Natural killer cell (primary cell): ENCODE results near the gene RPAP2. TPM values are rescaled to one million over a fixed set of nuclear protein-coding genes. Genes with fewer than 3 reads are reported as not detected.

Experiments used
- ATAC-seq, 3 donors: fragments of 150-1000 bp in 2 of 3; fragments of 200-7000 bp in 1 of 3; cut with Tn5 transposase; 1 replicate in 1 of 3; 2 replicates in 2 of 3; pipeline ENCODE4 v1.10.0; 2021; ENCODE audit warnings: mild to moderate bottlenecking in 2 of 3, moderate library complexity in 2 of 3
- DNase-seq, 2 donors: peaks; one replicate each; pipeline versions ENCODE4 v3.0.0 to v3.0.0-alpha.2; 2013 to 2021; ENCODE audit warnings: mixed read lengths in 1 of 2
- H3K27ac ChIP-seq: one replicate; pipeline ENCODE4 v1.5.1; 2013; ENCODE audit warnings: mild to moderate bottlenecking, low read length
- H3K27me3 ChIP-seq: one replicate; pipeline ENCODE4 v1.6.1; 2013; ENCODE audit warnings: low read length; ENCODE audit not compliant: control insufficient read depth, insufficient read depth
- H3K36me3 ChIP-seq: one replicate; pipeline ENCODE4 v1.6.1; 2013; ENCODE audit warnings: low read length; ENCODE audit not compliant: control insufficient read depth, insufficient read depth
- H3K4me1 ChIP-seq: one replicate; pipeline ENCODE4 v1.6.1; 2013; ENCODE audit warnings: low read length; ENCODE audit not compliant: control insufficient read depth, insufficient read depth
- H3K4me3 ChIP-seq: one replicate; pipeline ENCODE4 v1.5.1; 2013; ENCODE audit warnings: low read length
- H3K9me3 ChIP-seq: one replicate; pipeline ENCODE4 v1.6.1; 2013; ENCODE audit warnings: low read length; ENCODE audit not compliant: control insufficient read depth, insufficient read depth
- H3K27ac Mint-ChIP-seq, 2 donors: one replicate each; pipeline ENCODE4 v1.8.0; 2022; ENCODE audit warnings: mild to moderate bottlenecking in 2 of 2, mixed read lengths in 2 of 2, moderate library complexity in 1 of 2
- H3K27me3 Mint-ChIP-seq, 2 donors: one replicate each; pipeline ENCODE4 v1.8.0; 2022; ENCODE audit warnings: low read depth in 2 of 2, mixed read lengths in 2 of 2
- H3K36me3 Mint-ChIP-seq: one replicate; pipeline ENCODE4 v1.8.0; 2022; ENCODE audit warnings: mixed read lengths
- H3K4me1 Mint-ChIP-seq, 2 donors: one replicate each; pipeline ENCODE4 v1.8.0; 2022; ENCODE audit warnings: mixed read lengths in 2 of 2
- H3K4me3 Mint-ChIP-seq: one replicate; pipeline ENCODE4 v1.8.0; 2022; ENCODE audit warnings: mild to moderate bottlenecking, moderate library complexity, mixed read lengths
- H3K9me3 Mint-ChIP-seq, 2 donors: one replicate each; pipeline ENCODE4 v1.8.0; 2022; ENCODE audit warnings: mixed read lengths in 2 of 2
- CTCF ChIP-seq: fragments of 200-600 bp; IDR thresholded peaks from one replicate; pipeline ENCODE4 v1.8.0; 2022; ENCODE audit warnings: antibody characterized with exemption
- WGBS: methylation state at CpG from one replicate; pipeline ENCODE4 v1.1.7; 2013; ENCODE audit warnings: missing lambda C conversion rate; ENCODE audit not compliant: insufficient coverage; 5-methylcytosine and 5-hydroxymethylcytosine counted together
- intact Hi-C: fragments of 100-400 bp; cut with micrococcal nuclease; formaldehyde crosslinking; loops from one replicate; pipeline ENCODE4 v1.14.2; 2022
- total RNA-seq, 4 donors: library from RNA; stranded (reverse); fragments of 120-200 nt in 1 of 4; gene quantifications; one replicate each; pipeline versions ENCODE4 v1.2.3 to v1.2.4, GENCODE V29; 2013 to 2022

The RPAP2 gene
- total RNA-seq, 3 donors from 2014 or later (not counting 1 experiment from before 2014, with no cell fraction given): 39.4 to 45.7 (median 39.8) TPM

- Histone ChIP-seq H3K36me3 (peaks cover 23% of the 10 kb centered on the region), H3K9me3 (no peaks in the 10 kb centered on the region), H3K27me3 (no peaks in the 10 kb centered on the region), H3K27ac (no peak overlapping the region), H3K4me3 (no peak overlapping the region), H3K4me1 (no peaks in the 10 kb centered on the region)
- ATAC-seq (no peak), DNase-seq (no peak)
- Mint-ChIP-seq H3K27ac (peak overlapping the region in 1 of 2 donors; percentile 4), H3K36me3 (peaks cover 12% of the 10 kb centered on the region), H3K27me3 (no peaks in the 10 kb centered on the region), H3K9me3 (no peaks in the 10 kb centered on the region), H3K4me1 (no peaks in the 10 kb centered on the region), H3K4me3 (no peak overlapping the region)
- intact Hi-C loops: no loop called here
- TF ChIP-seq CTCF: no peak
- 96% methylated on average over 1 of the region's 1 CpG for WGBS
These were observed 43.5 kb downstream of the RPAP2 start for GRCh38 chr1:92342401-92342800.

DNA sequence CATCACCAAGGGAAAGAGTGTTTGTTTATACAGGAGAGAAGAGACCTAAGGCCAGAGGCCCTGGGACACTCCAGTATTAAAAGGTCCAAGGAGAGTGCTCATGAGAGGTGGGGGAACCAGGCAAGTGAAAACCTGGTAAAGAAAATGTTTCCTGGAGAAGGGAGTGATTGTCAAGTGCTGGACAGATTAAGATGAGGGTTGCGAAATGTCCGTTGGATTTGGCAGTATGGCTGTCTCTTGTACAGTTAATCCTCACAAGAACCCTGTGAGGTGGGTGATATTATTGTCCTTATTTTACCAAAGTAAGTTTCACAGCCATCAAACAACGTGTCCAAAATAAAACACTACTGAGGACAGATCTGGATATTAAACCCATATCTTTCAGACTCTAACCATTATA, 44.2 kb downstream of the RPAP2 start:
- Mint-ChIP-seq H3K36me3 (peaks cover 12% of the 10 kb centered on the region), H3K4me3 (no peak overlapping the region), H3K9me3 (no peaks in the 10 kb centered on the region), H3K27me3 (no peaks in the 10 kb centered on the region), H3K4me1 (no peaks in the 10 kb centered on the region), H3K27ac (no peak overlapping the region)
- DNase-seq (no peak), ATAC-seq (no peak)
- Histone ChIP-seq H3K36me3 (peaks cover 23% of the 10 kb centered on the region), H3K27me3 (no peaks in the 10 kb centered on the region), H3K4me3 (no peak overlapping the region), H3K4me1 (no peaks in the 10 kb centered on the region), H3K27ac (no peak overlapping the region), H3K9me3 (no peaks in the 10 kb centered on the region)
- intact Hi-C loops: no loop called here
- TF ChIP-seq CTCF: no peak
- 93% methylated on average over 3 of the region's 3 CpGs for WGBS

GRCh38 chr1:92346866-92347640, 48.2 kb downstream of the RPAP2 start:
- no peak for DNase-seq
- Mint-ChIP-seq H3K9me3 (no peaks in the 10 kb centered on the region), H3K36me3 (peaks cover 10% of the 10 kb centered on the region), H3K4me3 (no peak overlapping the region), H3K4me1 (no peaks in the 10 kb centered on the region), H3K27ac (no peak overlapping the region), H3K27me3 (no peaks in the 10 kb centered on the region)
- 40% methylated on average over 1 of the region's 1 CpG for WGBS
- intact Hi-C loops: no loop called here
- H3K4me3 ChIP-seq: no peak overlapping the region
- no peaks in the 10 kb centered on the region for H3K4me1 ChIP-seq
- no peaks in the 10 kb centered on the region for H3K9me3 ChIP-seq
- no peak for TF ChIP-seq CTCF
- ATAC-seq: no peak
- no peak overlapping the region for H3K27ac ChIP-seq
- peaks cover 20% of the 10 kb centered on the region for H3K36me3 ChIP-seq
- no peaks in the 10 kb centered on the region for H3K27me3 ChIP-seq

DNA sequence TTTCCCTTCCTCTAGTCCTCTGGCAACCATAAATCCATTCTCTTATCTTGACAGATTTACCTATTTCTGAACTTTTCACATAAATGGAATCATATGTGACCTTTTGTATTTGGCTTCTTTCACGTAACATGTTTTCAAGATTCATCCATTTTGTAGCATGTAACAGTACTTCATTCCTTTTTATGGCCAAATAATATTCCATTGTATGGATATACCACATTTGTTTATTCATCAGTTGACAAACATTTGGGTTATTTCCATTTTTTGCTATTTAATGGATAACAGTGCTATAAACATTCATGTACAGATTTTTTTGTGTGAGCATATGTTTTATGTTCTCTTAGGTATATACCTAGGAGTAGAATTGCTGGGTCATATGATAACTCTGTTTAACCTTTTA, 54.0 kb downstream of the RPAP2 start:
- 100% methylated on average over 1 of the region's 1 CpG for WGBS
- peaks cover 7% of the 10 kb centered on the region for H3K36me3 Mint-ChIP-seq

More for the DNA sequence above, 54.0 kb downstream of the RPAP2 start:
- H3K9me3 ChIP-seq: no peaks in the 10 kb centered on the region
- Mint-ChIP-seq H3K4me1 (no peaks in the 10 kb centered on the region), H3K27ac (no peak overlapping the region), H3K9me3 (peaks cover 0 to 2% of the 10 kb centered on the region in 2 donors), H3K4me3 (no peak overlapping the region), H3K27me3 (no peaks in the 10 kb centered on the region)
- no peaks in the 10 kb centered on the region for H3K27me3 ChIP-seq
- no peak for DNase-seq
- ATAC-seq: no peak
- intact Hi-C loops: no loop called here
- no peak for TF ChIP-seq CTCF
- no peak overlapping the region for H3K4me3 ChIP-seq
- H3K27ac ChIP-seq: no peak overlapping the region
- H3K4me1 ChIP-seq: peaks cover 2% of the 10 kb centered on the region
- H3K36me3 ChIP-seq: peaks cover 15% of the 10 kb centered on the region
